HL-60 (cell line): ENCODE results near the gene AGPAT2.

Experiments used
- GABPA ChIP-seq: IDR thresholded peaks from 2 replicates; pipeline ENCODE4 v1.6.1; 2012; ENCODE audit warnings: low read depth
- TF ChIP-seq, protein P1 (sequence below): IDR thresholded peaks from 2 replicates; pipeline ENCODE4 v1.6.1; 2012; ENCODE audit warnings: low read depth; ENCODE audit not compliant: insufficient replicate concordance
- TF ChIP-seq, protein P2 (sequence below): IDR thresholded peaks from one replicate; pipeline ENCODE4 v1.5.1; 2011; ENCODE audit warnings: low read length, control low read depth, inconsistent platforms; ENCODE audit not compliant: insufficient read depth

DNA sequence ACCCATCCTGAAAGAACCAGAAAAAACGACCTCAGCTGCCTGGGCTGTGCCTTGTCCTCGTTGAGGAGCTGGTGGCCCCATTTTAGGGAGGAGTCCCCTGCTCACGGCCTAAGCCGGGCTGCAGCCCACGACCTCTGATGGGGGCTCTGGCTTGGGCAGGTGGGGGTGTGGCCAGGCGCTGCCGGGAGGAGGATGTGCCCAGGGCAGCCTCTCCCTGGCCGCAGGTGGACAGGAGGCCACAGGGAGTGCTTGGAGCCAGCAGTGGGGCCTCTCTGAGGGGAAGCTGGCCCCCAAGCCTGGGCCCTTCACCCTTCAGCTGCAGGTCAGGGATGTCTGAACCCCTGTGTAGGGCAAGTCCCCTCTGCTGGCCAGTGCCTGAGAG lies 27.6 kb upstream of the AGPAT2 start:
- TF ChIP-seq, protein P1, sequence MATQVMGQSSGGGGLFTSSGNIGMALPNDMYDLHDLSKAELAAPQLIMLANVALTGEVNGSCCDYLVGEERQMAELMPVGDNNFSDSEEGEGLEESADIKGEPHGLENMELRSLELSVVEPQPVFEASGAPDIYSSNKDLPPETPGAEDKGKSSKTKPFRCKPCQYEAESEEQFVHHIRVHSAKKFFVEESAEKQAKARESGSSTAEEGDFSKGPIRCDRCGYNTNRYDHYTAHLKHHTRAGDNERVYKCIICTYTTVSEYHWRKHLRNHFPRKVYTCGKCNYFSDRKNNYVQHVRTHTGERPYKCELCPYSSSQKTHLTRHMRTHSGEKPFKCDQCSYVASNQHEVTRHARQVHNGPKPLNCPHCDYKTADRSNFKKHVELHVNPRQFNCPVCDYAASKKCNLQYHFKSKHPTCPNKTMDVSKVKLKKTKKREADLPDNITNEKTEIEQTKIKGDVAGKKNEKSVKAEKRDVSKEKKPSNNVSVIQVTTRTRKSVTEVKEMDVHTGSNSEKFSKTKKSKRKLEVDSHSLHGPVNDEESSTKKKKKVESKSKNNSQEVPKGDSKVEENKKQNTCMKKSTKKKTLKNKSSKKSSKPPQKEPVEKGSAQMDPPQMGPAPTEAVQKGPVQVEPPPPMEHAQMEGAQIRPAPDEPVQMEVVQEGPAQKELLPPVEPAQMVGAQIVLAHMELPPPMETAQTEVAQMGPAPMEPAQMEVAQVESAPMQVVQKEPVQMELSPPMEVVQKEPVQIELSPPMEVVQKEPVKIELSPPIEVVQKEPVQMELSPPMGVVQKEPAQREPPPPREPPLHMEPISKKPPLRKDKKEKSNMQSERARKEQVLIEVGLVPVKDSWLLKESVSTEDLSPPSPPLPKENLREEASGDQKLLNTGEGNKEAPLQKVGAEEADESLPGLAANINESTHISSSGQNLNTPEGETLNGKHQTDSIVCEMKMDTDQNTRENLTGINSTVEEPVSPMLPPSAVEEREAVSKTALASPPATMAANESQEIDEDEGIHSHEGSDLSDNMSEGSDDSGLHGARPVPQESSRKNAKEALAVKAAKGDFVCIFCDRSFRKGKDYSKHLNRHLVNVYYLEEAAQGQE, result no peak
- TF ChIP-seq GABPA, result no peak
- TF ChIP-seq, protein P2, sequence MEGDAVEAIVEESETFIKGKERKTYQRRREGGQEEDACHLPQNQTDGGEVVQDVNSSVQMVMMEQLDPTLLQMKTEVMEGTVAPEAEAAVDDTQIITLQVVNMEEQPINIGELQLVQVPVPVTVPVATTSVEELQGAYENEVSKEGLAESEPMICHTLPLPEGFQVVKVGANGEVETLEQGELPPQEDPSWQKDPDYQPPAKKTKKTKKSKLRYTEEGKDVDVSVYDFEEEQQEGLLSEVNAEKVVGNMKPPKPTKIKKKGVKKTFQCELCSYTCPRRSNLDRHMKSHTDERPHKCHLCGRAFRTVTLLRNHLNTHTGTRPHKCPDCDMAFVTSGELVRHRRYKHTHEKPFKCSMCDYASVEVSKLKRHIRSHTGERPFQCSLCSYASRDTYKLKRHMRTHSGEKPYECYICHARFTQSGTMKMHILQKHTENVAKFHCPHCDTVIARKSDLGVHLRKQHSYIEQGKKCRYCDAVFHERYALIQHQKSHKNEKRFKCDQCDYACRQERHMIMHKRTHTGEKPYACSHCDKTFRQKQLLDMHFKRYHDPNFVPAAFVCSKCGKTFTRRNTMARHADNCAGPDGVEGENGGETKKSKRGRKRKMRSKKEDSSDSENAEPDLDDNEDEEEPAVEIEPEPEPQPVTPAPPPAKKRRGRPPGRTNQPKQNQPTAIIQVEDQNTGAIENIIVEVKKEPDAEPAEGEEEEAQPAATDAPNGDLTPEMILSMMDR, result no peak
